IMR-90 (cell line): ENCODE data around the gene B4GALT1. TPM values are rescaled to one million over a fixed set of nuclear protein-coding genes. Genes with fewer than 3 reads are reported as not detected.

ENCODE experiments used
- ATAC-seq: fragments of 200-7000 bp; cut with Tn5 transposase; 2 replicates; pipeline ENCODE4 v1.9.1; 2020; ENCODE audit warnings: low read depth, mild to moderate bottlenecking, moderate library complexity
- BruUV-seq: library from RNA; stranded (reverse); fragments of 400-500 nt; replicated peaks from 2 replicates; lab custom pipeline; 2021; lab: Mats Ljungman, UMichigan
- CTCF ChIA-PET: fragments of 300-600 bp; formaldehyde crosslinking; extraction: SDS; loops from one replicate; lab custom pipeline; 2021; ENCODE audit warnings: antibody characterized with exemption; lab: Yijun Ruan, JAX
- POLR2A ChIA-PET: fragments of 300-600 bp; sonication (Branson Sonifier 250); formaldehyde crosslinking; loops from one replicate; lab custom pipeline; 2022; ENCODE audit warnings: antibody characterized with exemption; ENCODE audit not compliant: unreplicated experiment; lab: Charles Lee
- DNase-seq: peaks from one replicate; pipeline ENCODE4 v3.0.0; 2013
- H2AFZ ChIP-seq: replicated peaks from 2 replicates; pipeline ENCODE3; 2013; ENCODE audit warnings: low read length, mild to moderate bottlenecking; ENCODE audit not compliant: poor library complexity
- H2AK5ac ChIP-seq: 2 replicates; pipeline ENCODE4 v1.6.1; 2013; ENCODE audit warnings: low read depth, low read length, inconsistent platforms
- H2AK9ac ChIP-seq: replicated peaks from 2 replicates; pipeline ENCODE3; 2013; ENCODE audit warnings: mild to moderate bottlenecking, low read depth, low read length, moderate library complexity; ENCODE audit not compliant: poor library complexity
- H2BK120ac ChIP-seq: 2 replicates; pipeline ENCODE4 v1.6.1; 2013; ENCODE audit warnings: low read depth, low read length, inconsistent platforms
- H2BK15ac ChIP-seq: 3 replicates; pipeline ENCODE4 v1.6.1; 2013; ENCODE audit warnings: low read depth, low read length, inconsistent platforms
- H2BK20ac ChIP-seq: 2 replicates; pipeline ENCODE4 v1.6.1; 2013; ENCODE audit warnings: low read depth, mild to moderate bottlenecking, inconsistent platforms, low read length, moderate library complexity
- H2BK5ac ChIP-seq: 2 replicates; pipeline ENCODE4 v1.6.1; 2013; ENCODE audit warnings: mild to moderate bottlenecking, low read depth, low read length, inconsistent platforms; ENCODE audit not compliant: poor library complexity, severe bottlenecking
- H3K14ac ChIP-seq: replicated peaks from 2 replicates; pipeline ENCODE4 v1.6.1; 2013; ENCODE audit warnings: low read depth, low read length, inconsistent platforms
- H3K18ac ChIP-seq: 2 replicates; pipeline ENCODE4 v1.6.1; 2013; ENCODE audit warnings: low read depth, low read length, control low read depth
- H3K23ac ChIP-seq: 2 replicates; pipeline ENCODE4 v1.6.1; 2013; ENCODE audit warnings: low read depth, low read length, inconsistent platforms
- H3K27ac ChIP-seq: 2 replicates; pipeline ENCODE4 v1.5.1; 2013; ENCODE audit warnings: mild to moderate bottlenecking, control low read depth, low read length; ENCODE audit not compliant: insufficient read depth
- H3K27me3 ChIP-seq: 2 replicates; pipeline ENCODE4 v1.6.1; 2013; ENCODE audit warnings: low read length; ENCODE audit not compliant: control insufficient read depth, insufficient read depth
- H3K36me3 ChIP-seq: 2 replicates; pipeline ENCODE4 v1.6.1; 2013; ENCODE audit warnings: low read length, mixed read lengths; ENCODE audit not compliant: control insufficient read depth, insufficient read depth
- H3K4ac ChIP-seq: 2 replicates; pipeline ENCODE4 v1.6.1; 2013; ENCODE audit warnings: low read depth, low read length, inconsistent platforms
- H3K4me1 ChIP-seq: 2 replicates; pipeline ENCODE4 v1.6.1; 2013; ENCODE audit warnings: low read length, mixed read lengths; ENCODE audit not compliant: control insufficient read depth, insufficient read depth
- H3K4me2 ChIP-seq: 2 replicates; pipeline ENCODE4 v1.6.1; 2013; ENCODE audit warnings: low read depth, mild to moderate bottlenecking, control low read depth, low read length, moderate library complexity
- H3K4me3 ChIP-seq: 2 replicates; pipeline ENCODE4 v1.5.1; 2013; ENCODE audit warnings: low read depth, mild to moderate bottlenecking, control low read depth, low read length, moderate library complexity; ENCODE audit not compliant: insufficient read depth
- H3K56ac ChIP-seq: 2 replicates; pipeline ENCODE4 v1.6.1; 2013; ENCODE audit warnings: low read length, inconsistent platforms; ENCODE audit not compliant: insufficient read depth; ENCODE audit errors: extremely low read depth
- H3K79me1 ChIP-seq, 2 experiments: 2 replicates each; pipeline ENCODE4 v1.6.1; 2013; ENCODE audit warnings: low read length in 2 of 2, inconsistent platforms in 1 of 2, low read depth in 1 of 2
- H3K9ac ChIP-seq: 2 replicates; pipeline ENCODE4 v1.6.1; 2013; ENCODE audit warnings: low read depth, low read length, control low read depth
- H3K9me1 ChIP-seq: 2 replicates; pipeline ENCODE4 v1.6.1; 2013; ENCODE audit warnings: low read length, inconsistent platforms; ENCODE audit not compliant: insufficient read depth
- H3K9me3 ChIP-seq: 2 replicates; pipeline ENCODE4 v1.6.1; 2013; ENCODE audit warnings: low read length; ENCODE audit not compliant: control insufficient read depth, insufficient read depth
- H4K20me1 ChIP-seq: 2 replicates; pipeline ENCODE4 v1.6.1; 2013; ENCODE audit warnings: low read length, inconsistent platforms; ENCODE audit not compliant: insufficient read depth
- H4K5ac ChIP-seq: 2 replicates; pipeline ENCODE4 v1.6.1; 2013; ENCODE audit warnings: mild to moderate bottlenecking, low read depth, low read length, control low read depth
- H4K8ac ChIP-seq, 2 experiments: 2 replicates each; pipeline ENCODE4 v1.6.1; 2013; ENCODE audit warnings: low read depth in 2 of 2, low read length in 2 of 2, control low read depth in 1 of 2, inconsistent platforms in 1 of 2
- H4K91ac ChIP-seq: 2 replicates; pipeline ENCODE4 v1.6.1; 2013; ENCODE audit warnings: low read depth, low read length, inconsistent platforms; ENCODE audit not compliant: insufficient read depth
- BHLHE40 ChIP-seq: fragments of 150-350 bp; IDR thresholded peaks from 2 replicates; pipeline ENCODE4 v1.6.1; 2016; ENCODE audit warnings: mild to moderate bottlenecking, low read depth, low read length
- MAZ ChIP-seq: IDR thresholded peaks from 2 replicates; pipeline ENCODE4 v1.6.1; 2012; ENCODE audit warnings: low read depth, mild to moderate bottlenecking, low read length, improper control_type of control experiment, moderate library complexity, borderline replicate concordance
- MXI1 ChIP-seq: IDR thresholded peaks from 2 replicates; pipeline ENCODE4 v1.6.1; 2012; ENCODE audit warnings: low read depth, mild to moderate bottlenecking, low read length, moderate library complexity, borderline replicate concordance
- NFE2L2 ChIP-seq: fragments of 150-350 bp; IDR thresholded peaks from 2 replicates; pipeline ENCODE4 v1.6.1; 2016; ENCODE audit warnings: low read depth, mild to moderate bottlenecking, low read length
- POLR2A ChIP-seq: IDR thresholded peaks from 2 replicates; pipeline ENCODE4 v1.6.1; 2012; ENCODE audit warnings: mild to moderate bottlenecking, low read depth, low read length
- RCOR1 ChIP-seq: IDR thresholded peaks from 2 replicates; pipeline ENCODE4 v1.6.1; 2012; ENCODE audit warnings: mild to moderate bottlenecking, low read length, improper control_type of control experiment; ENCODE audit not compliant: insufficient replicate concordance
- SMC3 ChIP-seq: fragments of 150-350 bp; IDR thresholded peaks from 2 replicates; pipeline ENCODE4 v1.6.1; 2016; ENCODE audit warnings: low read depth, mild to moderate bottlenecking, antibody characterized with exemption, low read length, moderate library complexity
- WGBS, 2 experiments: methylation state at CpG; one replicate each; pipeline versions ENCODE4 v1.1.5 to v1.1.7; 2013; ENCODE audit warnings: missing lambda C conversion rate in 2 of 2; ENCODE audit not compliant: insufficient read length in 1 of 2; ENCODE audit errors: extremely low coverage in 2 of 2; 5-methylcytosine and 5-hydroxymethylcytosine counted together
- dilution Hi-C: fragments of 300-500 bp; cut with HindIII; formaldehyde crosslinking; loops from one replicate; pipeline ENCODE4 v1.14.3; 2018; ENCODE audit warnings: low sequenced_read_pairs; ENCODE audit not compliant: unreplicated experiment
- in situ Hi-C: fragments of 300-500 bp; cut with MboI; formaldehyde crosslinking; loops from 3 replicates; pipeline ENCODE4 v1.14.3; 2019; ENCODE audit warnings: low sequenced_read_pairs, inconsistent platforms, mixed read lengths
- intact Hi-C: fragments of 100-400 bp; cut with micrococcal nuclease; formaldehyde crosslinking; loops from 2 replicates; pipeline ENCODE4 v1.10.0; 2022
- polyA plus RNA-seq, 3 experiments: library from polyadenylated mRNA; depleted of rRNA; stranded (reverse); fragments of >200 nt; gene quantifications; 2 replicates each; pipeline ENCODE4 v1.2.3, GENCODE V29; 2012; ENCODE audit warnings: low replicate concordance in 1 of 3
- total RNA-seq: library from RNA; depleted of rRNA; stranded (reverse); fragments of >200 nt; gene quantifications from 2 replicates; pipeline ENCODE4 v1.2.3, GENCODE V29; 2012
- TF ChIP-seq, protein P1 (sequence below): conservative IDR thresholded peaks from 2 replicates; pipeline ENCODE4 v1.5.1; 2012; ENCODE audit warnings: mild to moderate bottlenecking, low read depth, low read length, improper control_type of control experiment

Gene B4GALT1
- total and polyA plus RNA-seq, 2 of the 4 experiments (the other 2 are of a cell fraction) = 8.8 to 37.8 TPM

DNA sequence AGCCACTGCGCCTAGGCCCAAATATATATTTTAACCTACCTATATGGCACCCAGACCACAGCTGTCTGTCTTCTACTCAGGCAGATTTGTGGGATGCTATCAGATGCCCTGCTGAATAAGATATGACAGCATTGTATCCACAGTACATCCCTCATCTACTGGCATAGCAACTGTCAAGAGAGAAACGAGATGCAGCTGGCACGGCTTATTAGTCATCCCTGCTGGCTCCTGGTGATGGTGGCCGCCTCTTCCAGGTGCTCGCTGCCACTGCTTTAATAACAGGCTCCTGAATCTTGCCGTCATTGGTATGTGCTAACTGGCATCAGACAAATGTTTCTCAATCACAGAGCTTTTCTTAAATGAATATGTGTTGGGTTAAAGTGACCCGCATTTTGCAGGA is 34.0 kb downstream of the B4GALT1 start:
- H3K27ac ChIP-seq = no peak overlapping the region
- no peak for ATAC-seq
- no peak overlapping the region for H3K23ac ChIP-seq
- intact Hi-C loops = loop anchor here (2.0 to 5.0 kb wide), 3 partner anchors 26 to 56 kb away; partner anchors contain the start of genes B4GALT1 and SMU1
- H3K56ac ChIP-seq = no peak overlapping the region
- H3K27me3 ChIP-seq = no peaks in the 10 kb centered on the region
- peaks cover 34% of the 10 kb centered on the region for H3K9me1 ChIP-seq
- H3K18ac ChIP-seq = no peak overlapping the region
- no peak overlapping the region for H3K4ac ChIP-seq
- DNase-seq = no peak
- H3K36me3 ChIP-seq = peaks cover 34% of the 10 kb centered on the region
- H4K91ac ChIP-seq = no peak overlapping the region
- no peak overlapping the region for H2BK5ac ChIP-seq
- no peak overlapping the region for H2AFZ ChIP-seq
- H2BK20ac ChIP-seq = no peak overlapping the region
- WGBS, 2 experiments = 100% methylated on average over 1 of the region's 7 CpGs; no CpG with 5 or more reads in 1 of the 2 experiments
- no peak overlapping the region for H4K8ac ChIP-seq
- ChIA-PET CTCF (no interaction called here), POLR2A (no interaction called here)
- no peak overlapping the region for H2BK15ac ChIP-seq
- no peak overlapping the region for H4K5ac ChIP-seq
- peaks cover 9% of the 10 kb centered on the region for H3K4me1 ChIP-seq
- TF ChIP-seq MAZ = no peak
- no peak for TF ChIP-seq BHLHE40
- TF ChIP-seq, protein P1, sequence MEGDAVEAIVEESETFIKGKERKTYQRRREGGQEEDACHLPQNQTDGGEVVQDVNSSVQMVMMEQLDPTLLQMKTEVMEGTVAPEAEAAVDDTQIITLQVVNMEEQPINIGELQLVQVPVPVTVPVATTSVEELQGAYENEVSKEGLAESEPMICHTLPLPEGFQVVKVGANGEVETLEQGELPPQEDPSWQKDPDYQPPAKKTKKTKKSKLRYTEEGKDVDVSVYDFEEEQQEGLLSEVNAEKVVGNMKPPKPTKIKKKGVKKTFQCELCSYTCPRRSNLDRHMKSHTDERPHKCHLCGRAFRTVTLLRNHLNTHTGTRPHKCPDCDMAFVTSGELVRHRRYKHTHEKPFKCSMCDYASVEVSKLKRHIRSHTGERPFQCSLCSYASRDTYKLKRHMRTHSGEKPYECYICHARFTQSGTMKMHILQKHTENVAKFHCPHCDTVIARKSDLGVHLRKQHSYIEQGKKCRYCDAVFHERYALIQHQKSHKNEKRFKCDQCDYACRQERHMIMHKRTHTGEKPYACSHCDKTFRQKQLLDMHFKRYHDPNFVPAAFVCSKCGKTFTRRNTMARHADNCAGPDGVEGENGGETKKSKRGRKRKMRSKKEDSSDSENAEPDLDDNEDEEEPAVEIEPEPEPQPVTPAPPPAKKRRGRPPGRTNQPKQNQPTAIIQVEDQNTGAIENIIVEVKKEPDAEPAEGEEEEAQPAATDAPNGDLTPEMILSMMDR = no peak
- TF ChIP-seq MXI1 = no peak
- no peak for TF ChIP-seq SMC3
- TF ChIP-seq POLR2A = no peak
- no peak for TF ChIP-seq NFE2L2
- TF ChIP-seq RCOR1 = no peak
- no peak overlapping the region for H2AK9ac ChIP-seq
- H2AK5ac ChIP-seq = no peak overlapping the region
- no peak overlapping the region for H3K14ac ChIP-seq
- peaks cover 17% of the 10 kb centered on the region for H4K20me1 ChIP-seq
- no peaks in the 10 kb centered on the region for H3K9me3 ChIP-seq
- no peak overlapping the region for H3K4me2 ChIP-seq
- dilution Hi-C loops = no loop called here
- H3K4me3 ChIP-seq = no peak overlapping the region
- no peak overlapping the region for H3K9ac ChIP-seq
- in situ Hi-C loops = no loop called here
- H3K79me1 ChIP-seq = peaks cover 58 to 88% of the 10 kb centered on the region in 2 experiments
- H2BK120ac ChIP-seq = no peak overlapping the region
- no TSS peak for BruUV-seq
